NCI-H748 (cell line): Measurements from ENCODE around the gene GRIN2C.
A peak's percentile ranks its signal among the peaks of the same experiment; 100 is the strongest.
"Not testable (repeated sequence)": the region's sequence is repeated elsewhere in the genome, so short reads cannot be mapped to it uniquely, and the experiment has no call there.

Experiments used
- DNase-seq: peaks from one replicate; lab custom pipeline; 2025; ENCODE audit not compliant: unreplicated experiment; lab: John Stamatoyannopoulos, UW

GRIN2C gene

GRCh38 chr17:74881073-74881472 is 21.4 kb upstream of the GRIN2C start:
- no peak for DNase-seq

- DNase-seq, result no peak
Measured at GRCh38 chr17:74879308-74879707, 19.6 kb upstream of the GRIN2C start.

- DNase-seq, result no peak
Measured at GRCh38 chr17:74878658-74879057, 19.0 kb upstream of the GRIN2C start.

GRCh38 chr17:74877592-74878548 is 18.2 kb upstream of the GRIN2C start:
- DNase-seq, result peak; percentile 52

GRCh38 chr17:74875977-74876593 is 16.4 kb upstream of the GRIN2C start:
- no peak for DNase-seq

GRCh38 chr17:74875155-74875976 is 15.7 kb upstream of the GRIN2C start:
- DNase-seq, result no peak

GRCh38 chr17:74874615-74875037 is 14.9 kb upstream of the GRIN2C start:
- DNase-seq, result no peak

- DNase-seq, result peak; percentile 10
Measured at GRCh38 chr17:74873874-74874614, 14.4 kb upstream of the GRIN2C start.

GRCh38 chr17:74873037-74873873 is 13.6 kb upstream of the GRIN2C start:
- DNase-seq, result peak; percentile 99

- DNase-seq, result peak; percentile 69
Measured at GRCh38 chr17:74872313-74873036, 12.8 kb upstream of the GRIN2C start, which contains the start of gene FDXR. Gene FDXR, minus strand, starts transcription at chr17:74872994. Its CDS starts 50 bp downstream, at chr17:74872944.

GRCh38 chr17:74871356-74872076 is 11.8 kb upstream of the GRIN2C start:
- DNase-seq, result no peak

- no peak for DNase-seq
Measured at GRCh38 chr17:74870512-74870911, 10.8 kb upstream of the GRIN2C start.

GRCh38 chr17:74870028-74870427 is 10.3 kb upstream of the GRIN2C start:
- DNase-seq, result not testable (repeated sequence)

GRCh38 chr17:74868908-74869255 is 9.2 kb upstream of the GRIN2C start:
- DNase-seq, result no peak

GRCh38 chr17:74868251-74868907 is 8.7 kb upstream of the GRIN2C start:
- DNase-seq, result no peak

GRCh38 chr17:74866198-74866835 is 6.6 kb upstream of the GRIN2C start:
- DNase-seq, result no peak

- DNase-seq, result no peak
Measured at GRCh38 chr17:74865504-74866197, 6.0 kb upstream of the GRIN2C start.
